ENCODE results near the gene KRT12.

The KRT12 gene

GRCh38 chr17:40866838-40867237 is at the start of gene KRT12:
Gene KRT12, minus strand, starts transcription at chr17:40867223. Its CDS starts 37 bp downstream, at chr17:40867186.
- no peak for DNase-seq

GRCh38 chr17:40916366-40916765 is 49.3 kb upstream of the KRT12 start:
- DNase-seq: no peak

GRCh38 chr17:40915721-40916256 is 48.8 kb upstream of the KRT12 start:
- DNase-seq: peak; percentile 91

- DNase-seq: peak; percentile 69
Measured at GRCh38 chr17:40915199-40915661, 48.2 kb upstream of the KRT12 start.

- DNase-seq: no peak
Measured at GRCh38 chr17:40914075-40914855, 47.2 kb upstream of the KRT12 start.

GRCh38 chr17:40912486-40913210 is 45.6 kb upstream of the KRT12 start:
- DNase-seq: peak; percentile 11

GRCh38 chr17:40910441-40910841 is 43.4 kb upstream of the KRT12 start:
- no peak for DNase-seq

GRCh38 chr17:40909755-40910154 is 42.7 kb upstream of the KRT12 start:
- DNase-seq: peak; percentile 27

- DNase-seq: peak; percentile 86
Measured at GRCh38 chr17:40909351-40909750, 42.3 kb upstream of the KRT12 start.

- no peak for DNase-seq
Measured at GRCh38 chr17:40906613-40907012, 39.6 kb upstream of the KRT12 start.

- DNase-seq: no peak
Measured at GRCh38 chr17:40905370-40905769, 38.3 kb upstream of the KRT12 start.

- peak; percentile 81 for DNase-seq
Measured at GRCh38 chr17:40903129-40903847, 36.3 kb upstream of the KRT12 start.

GRCh38 chr17:40902498-40902897 is 35.5 kb upstream of the KRT12 start:
- DNase-seq: no peak

- DNase-seq: no peak
Measured at GRCh38 chr17:40901981-40902474, 35.0 kb upstream of the KRT12 start.

GRCh38 chr17:40900809-40901356 is 33.9 kb upstream of the KRT12 start:
- no peak for DNase-seq

- DNase-seq: no peak
Measured at GRCh38 chr17:40896916-40897455, 30.0 kb upstream of the KRT12 start.

- peak; percentile 64 for DNase-seq
Measured at GRCh38 chr17:40895106-40895730, 28.2 kb upstream of the KRT12 start.

- no peak for DNase-seq
Measured at GRCh38 chr17:40888196-40888720, 21.2 kb upstream of the KRT12 start.

GRCh38 chr17:40886090-40886489 is 19.1 kb upstream of the KRT12 start:
- DNase-seq: no peak

- no peak for DNase-seq
Measured at GRCh38 chr17:40884708-40885512, 17.9 kb upstream of the KRT12 start, which contains the start of gene KRT20. Gene KRT20, minus strand, starts transcription at chr17:40885242. Its CDS starts 57 bp downstream, at chr17:40885185.

Measured in MV-4-11 (cell line).